Hepatic stellate cell (primary cell): ENCODE data around the gene VCAN.

Source experiments
- DNase-seq: peaks from one replicate; pipeline ENCODE4 v3.0.0; 2011; ENCODE audit warnings: low spot score

The VCAN gene

GRCh38 chr5:83564069-83564749 lies 92.7 kb downstream of the VCAN start:
- DNase-seq: no peak

- no peak for DNase-seq
Measured at GRCh38 chr5:83567741-83568140, 96.2 kb downstream of the VCAN start.

- peak; percentile 33 for DNase-seq
Measured at GRCh38 chr5:83568186-83568585, 96.6 kb downstream of the VCAN start.

- no peak for DNase-seq
Measured at GRCh38 chr5:83570916-83571315, 99.4 kb downstream of the VCAN start.

GRCh38 chr5:83572271-83572670 lies 100.7 kb downstream of the VCAN start:
- no peak for DNase-seq

GRCh38 chr5:83576341-83576740 lies 104.8 kb downstream of the VCAN start:
- DNase-seq: no peak

- DNase-seq: no peak
Measured at GRCh38 chr5:83577036-83577636, 105.6 kb downstream of the VCAN start.

GRCh38 chr5:83583859-83584258 lies 112.3 kb downstream of the VCAN start:
- peak; percentile 24 for DNase-seq

GRCh38 chr5:83586874-83587776 lies 115.6 kb downstream of the VCAN start:
- no peak for DNase-seq

GRCh38 chr5:83589786-83590185 lies 118.2 kb downstream of the VCAN start:
- no peak for DNase-seq

GRCh38 chr5:83590966-83591365 lies 119.4 kb downstream of the VCAN start:
- DNase-seq: no peak

- DNase-seq: no peak
Measured at GRCh38 chr5:83595217-83595616, 123.7 kb downstream of the VCAN start.

- DNase-seq: peak; percentile 24
Measured at GRCh38 chr5:83608122-83608521, 136.6 kb downstream of the VCAN start.

GRCh38 chr5:83614841-83615240 lies 143.3 kb downstream of the VCAN start:
- DNase-seq: no peak

- peak; percentile 4 for DNase-seq
Measured at GRCh38 chr5:83628360-83628759, 156.8 kb downstream of the VCAN start.
